ENCODE data around the gene TP53RK.

The TP53RK gene

DNA sequence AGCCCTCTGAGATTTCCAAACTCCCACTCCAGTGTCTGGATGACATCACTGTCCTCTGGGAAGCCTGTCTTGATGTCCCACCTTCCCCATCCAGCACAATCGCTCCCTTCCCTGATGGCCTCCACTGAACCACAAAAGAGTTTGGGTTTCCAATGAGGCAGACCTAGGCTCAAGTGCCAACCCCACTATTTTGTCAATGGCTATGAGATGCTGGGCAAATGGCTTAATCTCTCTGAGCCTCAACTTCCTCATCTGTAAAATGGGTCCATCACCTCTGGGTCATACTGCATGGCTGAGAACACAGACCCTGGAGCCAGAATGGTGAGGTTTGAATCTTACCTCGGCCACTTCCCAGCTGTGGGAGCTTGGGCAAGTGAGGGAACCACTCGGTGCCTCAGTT lies 49.7 kb downstream of the TP53RK start:
- Mint-ChIP-seq H3K9me3 (no peaks in the 10 kb centered on the region), H3K27me3 (peaks cover 38% of the 10 kb centered on the region), H3K27ac (no peak overlapping the region), H3K36me3 (ENCODE audit: low read depth) (no peaks in the 10 kb centered on the region), H3K4me1 (ENCODE audit: low read depth) (peaks cover 11% of the 10 kb centered on the region), H3K4me3 (no peak overlapping the region)
- intact Hi-C loops (cut with micrococcal nuclease), result no loop called here

DNA sequence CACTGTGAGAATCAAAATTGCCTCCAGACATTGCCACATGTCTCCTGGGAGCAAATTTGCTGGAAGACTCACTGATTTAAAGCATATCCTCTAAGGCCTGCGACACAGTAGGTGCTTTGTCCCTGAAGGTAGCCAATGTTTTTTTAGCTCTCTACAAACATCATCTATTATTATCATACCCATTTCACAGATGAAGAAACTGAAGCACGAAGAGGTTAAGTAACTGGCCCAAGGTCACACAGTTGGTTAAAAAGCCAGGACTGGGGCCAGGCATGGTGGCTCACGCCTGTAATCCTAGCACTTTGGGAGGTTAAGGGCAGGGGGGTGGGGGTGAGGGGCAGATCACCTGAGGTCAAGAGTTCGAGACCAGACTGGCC lies 50.4 kb downstream of the TP53RK start:
- peaks cover 11% of the 10 kb centered on the region for H3K4me1 Mint-ChIP-seq (ENCODE audit: low read depth)
- no peak overlapping the region for H3K27ac Mint-ChIP-seq
- H3K4me3 Mint-ChIP-seq, result no peak overlapping the region
- H3K9me3 Mint-ChIP-seq, result no peaks in the 10 kb centered on the region
- peaks cover 37% of the 10 kb centered on the region for H3K27me3 Mint-ChIP-seq
- no peaks in the 10 kb centered on the region for H3K36me3 Mint-ChIP-seq (ENCODE audit: low read depth)
- intact Hi-C loops (cut with micrococcal nuclease), result no loop called here

DNA sequence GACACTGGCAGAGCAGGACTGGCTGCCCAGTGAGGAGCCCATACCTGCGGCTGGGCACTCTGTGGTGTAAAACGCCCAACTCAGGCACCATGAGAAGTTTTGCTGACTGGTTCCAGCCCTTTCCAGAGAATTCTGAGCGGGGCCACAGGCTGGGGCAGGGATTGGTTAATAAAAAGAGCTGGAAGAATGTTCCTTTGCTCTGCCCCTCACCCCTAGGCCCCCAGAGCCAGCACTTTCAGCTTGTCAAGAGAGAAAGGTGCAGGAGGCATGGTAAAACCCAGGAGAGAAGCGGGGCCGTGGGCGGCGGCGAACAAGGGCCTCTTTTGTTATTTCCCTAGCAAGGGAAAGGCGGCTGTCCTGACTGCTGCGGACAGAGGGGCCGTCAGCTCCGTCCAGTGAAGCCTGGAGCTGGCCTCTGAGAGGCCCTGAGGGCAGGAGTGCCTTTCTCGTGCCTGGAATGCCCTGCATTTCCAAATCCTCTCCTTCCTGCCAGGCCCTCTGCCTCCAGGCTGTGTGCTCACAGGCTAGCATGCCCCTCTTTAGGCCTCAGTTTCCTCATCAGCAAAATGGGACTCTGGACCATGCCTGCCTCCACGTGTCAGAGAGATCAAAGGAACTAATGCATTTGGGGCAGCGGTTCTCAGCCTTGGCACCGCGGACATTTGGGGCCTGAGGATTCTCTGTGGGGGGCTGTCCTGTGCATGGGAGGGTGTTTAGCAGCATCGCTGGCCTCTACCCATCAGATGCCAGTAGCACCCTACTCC lies 50.9 kb downstream of the TP53RK start:
- Mint-ChIP-seq H3K4me3 (no peak overlapping the region), H3K27me3 (peaks cover 38% of the 10 kb centered on the region), H3K27ac (no peak overlapping the region), H3K36me3 (ENCODE audit: low read depth) (no peaks in the 10 kb centered on the region), H3K4me1 (ENCODE audit: low read depth) (peaks cover 11% of the 10 kb centered on the region), H3K9me3 (no peaks in the 10 kb centered on the region)
- intact Hi-C loops (cut with micrococcal nuclease), result no loop called here

DNA sequence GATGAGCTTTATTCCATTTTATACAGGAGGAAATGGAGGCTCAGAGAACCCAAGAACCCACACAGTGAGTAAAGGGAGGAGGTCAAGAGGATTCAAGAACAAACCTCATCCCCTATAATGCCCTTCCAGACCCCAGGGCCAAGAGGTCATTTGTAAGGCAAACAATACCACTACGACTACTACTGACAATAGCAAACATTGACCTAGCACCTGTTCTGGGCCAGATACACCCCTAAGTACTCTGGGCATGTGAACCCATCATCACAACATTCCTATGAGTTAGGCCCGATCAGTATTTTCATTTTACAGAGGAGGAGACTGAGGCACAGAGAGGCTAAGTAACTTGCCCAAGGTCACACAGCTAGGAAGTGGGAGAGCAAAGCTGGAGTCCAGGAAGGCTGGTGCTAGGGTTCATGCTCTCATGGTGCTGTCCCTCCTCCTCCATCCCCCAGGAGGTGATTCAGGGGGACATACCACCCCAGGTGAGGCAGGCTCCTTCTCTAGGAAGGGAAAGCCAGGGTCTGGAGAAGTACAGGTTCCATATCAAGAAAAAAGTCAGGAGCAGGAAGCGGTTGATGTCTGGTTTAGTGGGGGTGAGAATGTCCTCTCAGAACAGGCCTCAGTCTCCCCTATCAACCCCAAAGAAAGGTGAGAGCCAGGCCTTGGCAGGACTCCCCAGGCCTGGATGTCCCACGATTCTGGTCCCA lies 51.7 kb downstream of the TP53RK start:
- no peaks in the 10 kb centered on the region for H3K9me3 Mint-ChIP-seq
- intact Hi-C loops (cut with micrococcal nuclease), result loop anchor here (2.0 kb wide), 1 partner anchor 43 kb away; no protein-coding TSS in a partner anchor
- H3K36me3 Mint-ChIP-seq (ENCODE audit: low read depth), result no peaks in the 10 kb centered on the region
- no peak overlapping the region for H3K27ac Mint-ChIP-seq
- H3K4me3 Mint-ChIP-seq, result no peak overlapping the region
- peaks cover 42% of the 10 kb centered on the region for H3K27me3 Mint-ChIP-seq
- H3K4me1 Mint-ChIP-seq (ENCODE audit: low read depth), result peaks cover 11% of the 10 kb centered on the region

DNA sequence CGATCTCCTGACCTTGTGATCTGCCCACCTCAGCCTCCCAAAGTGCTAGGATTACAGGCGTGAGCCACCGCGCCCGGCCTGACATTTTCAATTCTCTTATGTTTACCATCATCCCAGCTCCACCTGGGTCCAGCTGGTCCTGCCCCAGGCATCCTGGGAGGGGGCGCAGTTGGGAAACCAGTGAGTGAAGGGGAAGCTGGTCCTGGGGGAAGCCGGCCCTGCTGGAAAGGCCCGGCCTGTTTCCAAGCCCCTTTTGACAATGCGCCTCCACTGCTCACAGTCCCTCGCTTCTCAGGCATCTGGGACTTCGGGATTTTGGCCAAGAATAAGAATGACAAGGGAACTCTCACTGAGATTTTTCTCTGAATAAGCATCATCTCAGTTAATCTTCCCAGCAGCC lies 52.2 kb downstream of the TP53RK start:
- H3K27ac Mint-ChIP-seq, result no peak overlapping the region
- H3K4me3 Mint-ChIP-seq, result no peak overlapping the region
- no peaks in the 10 kb centered on the region for H3K9me3 Mint-ChIP-seq
- peaks cover 45% of the 10 kb centered on the region for H3K27me3 Mint-ChIP-seq
- peaks cover 14% of the 10 kb centered on the region for H3K4me1 Mint-ChIP-seq (ENCODE audit: low read depth)
- intact Hi-C loops (cut with micrococcal nuclease), result loop anchor here (2.0 kb wide), 1 partner anchor 44 kb away; no protein-coding TSS in a partner anchor
- no peaks in the 10 kb centered on the region for H3K36me3 Mint-ChIP-seq (ENCODE audit: low read depth)

DNA sequence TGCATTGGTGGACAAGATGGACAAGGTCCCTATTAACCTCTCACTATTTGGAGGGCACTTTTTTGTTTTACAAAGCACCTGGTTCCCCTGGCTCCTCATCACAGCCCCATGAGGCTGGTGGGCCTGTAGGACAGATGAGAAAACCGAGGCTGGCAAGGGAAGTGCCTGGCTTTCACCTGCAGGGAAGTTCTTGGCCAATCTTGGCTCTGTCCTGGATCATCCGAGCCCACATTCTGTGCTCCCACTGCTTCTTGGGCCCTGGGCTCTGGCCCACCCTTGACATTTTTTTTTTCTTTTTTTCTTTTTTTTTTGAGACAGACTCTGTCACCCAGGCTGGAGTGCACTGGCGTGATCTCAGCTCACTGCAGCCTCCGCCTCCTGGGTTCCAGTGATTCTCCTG lies 52.7 kb downstream of the TP53RK start:
- no peaks in the 10 kb centered on the region for H3K36me3 Mint-ChIP-seq (ENCODE audit: low read depth)
- peaks cover 19% of the 10 kb centered on the region for H3K4me1 Mint-ChIP-seq (ENCODE audit: low read depth)
- no peaks in the 10 kb centered on the region for H3K9me3 Mint-ChIP-seq
- H3K27me3 Mint-ChIP-seq, result peaks cover 47% of the 10 kb centered on the region
- no peak overlapping the region for H3K27ac Mint-ChIP-seq
- intact Hi-C loops (cut with micrococcal nuclease), result loop anchor here (2.0 kb wide), 1 partner anchor 44 kb away; no protein-coding TSS in a partner anchor
- H3K4me3 Mint-ChIP-seq, result no peak overlapping the region

DNA sequence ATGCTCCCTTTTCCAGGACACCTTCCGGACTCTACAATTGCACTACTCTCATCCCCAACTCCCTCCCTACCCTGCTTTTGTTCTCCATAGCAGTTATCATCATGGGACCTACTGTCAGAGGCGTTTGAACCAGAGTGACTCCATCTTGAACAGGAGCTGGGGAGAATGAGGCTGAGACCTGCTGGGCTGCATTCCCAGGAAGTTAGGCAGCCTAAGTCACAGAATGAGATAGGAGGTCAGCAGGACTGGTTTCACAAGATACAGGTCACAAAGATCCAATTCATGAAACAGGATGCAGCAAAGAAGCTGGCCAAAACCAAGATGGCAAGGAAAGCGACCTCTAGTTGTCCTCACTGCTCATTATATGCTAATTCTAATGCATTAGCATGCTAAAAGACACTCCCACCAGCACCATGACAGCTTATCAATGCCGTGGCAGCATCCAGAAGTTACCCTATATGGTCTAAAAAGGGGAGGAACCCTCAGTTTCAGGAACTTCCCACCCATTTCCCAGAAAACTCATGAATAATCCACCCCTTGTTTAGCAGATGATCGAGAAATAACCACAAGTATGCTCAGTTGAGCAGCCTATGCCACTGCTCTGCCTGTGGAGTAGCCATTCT lies 53.6 kb downstream of the TP53RK start:
- no peaks in the 10 kb centered on the region for H3K36me3 Mint-ChIP-seq (ENCODE audit: low read depth)
- peaks cover 24% of the 10 kb centered on the region for H3K4me1 Mint-ChIP-seq (ENCODE audit: low read depth)
- H3K27me3 Mint-ChIP-seq, result peaks cover 42% of the 10 kb centered on the region
- intact Hi-C loops (cut with micrococcal nuclease), result loop anchor here (2.0 kb wide), 1 partner anchor 45 kb away; no protein-coding TSS in a partner anchor
- no peak overlapping the region for H3K27ac Mint-ChIP-seq
- H3K9me3 Mint-ChIP-seq, result no peaks in the 10 kb centered on the region
- H3K4me3 Mint-ChIP-seq, result no peak overlapping the region

DNA sequence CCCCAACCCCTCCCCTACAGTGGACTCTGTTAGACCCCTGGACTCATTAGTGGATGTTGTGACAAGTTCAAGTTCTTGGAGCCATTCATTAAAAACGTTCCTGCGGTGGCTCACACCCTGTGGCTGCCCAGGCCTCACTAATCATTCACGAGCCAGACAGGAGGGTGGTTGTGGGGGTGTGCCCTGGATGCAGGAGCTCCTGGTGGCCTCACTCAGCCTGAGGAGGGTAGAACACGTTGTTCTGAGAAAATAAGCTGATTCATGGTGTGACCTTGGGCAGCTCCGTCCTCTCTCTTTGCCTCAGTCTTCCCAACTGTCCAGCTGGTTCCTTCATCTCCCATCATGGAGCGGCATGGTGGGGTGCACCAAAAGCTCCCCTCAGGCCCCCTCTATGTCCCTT lies 54.7 kb downstream of the TP53RK start:
- Mint-ChIP-seq H3K36me3 (ENCODE audit: low read depth) (no peaks in the 10 kb centered on the region), H3K9me3 (peaks cover 7% of the 10 kb centered on the region), H3K4me3 (no peak overlapping the region), H3K27me3 (peaks cover 40% of the 10 kb centered on the region), H3K4me1 (ENCODE audit: low read depth) (peaks cover 31% of the 10 kb centered on the region), H3K27ac (no peak overlapping the region)
- intact Hi-C loops (cut with micrococcal nuclease), result no loop called here
